ENCODE results near the gene ACACB.

The ACACB gene

GRCh38 chr12:109174468-109174867, 58.1 kb downstream of the ACACB start:
- DNase-seq (ENCODE audit: low spot score), result no peak

GRCh38 chr12:109178532-109178931, 62.1 kb downstream of the ACACB start:
- no peak for DNase-seq (ENCODE audit: low spot score)

- DNase-seq (ENCODE audit: low spot score), result no peak
These were observed 63.5 kb downstream of the ACACB start for GRCh38 chr12:109179927-109180326.

GRCh38 chr12:109182041-109182839, 65.9 kb downstream of the ACACB start:
- no peak for DNase-seq (ENCODE audit: low spot score)

GRCh38 chr12:109185441-109185840, 69.1 kb downstream of the ACACB start:
- no peak for DNase-seq (ENCODE audit: low spot score)

GRCh38 chr12:109186993-109187653, 70.7 kb downstream of the ACACB start:
- no peak for DNase-seq (ENCODE audit: low spot score)

- DNase-seq (ENCODE audit: low spot score), result no peak
These were observed 71.8 kb downstream of the ACACB start for GRCh38 chr12:109188108-109188712.

GRCh38 chr12:109189291-109189690, 72.9 kb downstream of the ACACB start:
- DNase-seq (ENCODE audit: low spot score), result no peak

GRCh38 chr12:109191621-109192250, 75.3 kb downstream of the ACACB start:
- no peak for DNase-seq (ENCODE audit: low spot score)

- no peak for DNase-seq (ENCODE audit: low spot score)
These were observed 76.0 kb downstream of the ACACB start for GRCh38 chr12:109192358-109192757.

- DNase-seq (ENCODE audit: low spot score), result no peak
These were observed 77.5 kb downstream of the ACACB start for GRCh38 chr12:109193896-109194295.

GRCh38 chr12:109196332-109196731, 79.9 kb downstream of the ACACB start:
- no peak for DNase-seq (ENCODE audit: low spot score)

GRCh38 chr12:109197327-109197726, 80.9 kb downstream of the ACACB start:
- DNase-seq (ENCODE audit: low spot score), result no peak

- no peak for DNase-seq (ENCODE audit: low spot score)
These were observed 82.9 kb downstream of the ACACB start for GRCh38 chr12:109199324-109199723.

GRCh38 chr12:109200825-109201495, 84.6 kb downstream of the ACACB start:
- no peak for DNase-seq (ENCODE audit: low spot score)

- no peak for DNase-seq (ENCODE audit: low spot score)
These were observed 85.1 kb downstream of the ACACB start for GRCh38 chr12:109201496-109201885.

GRCh38 chr12:109202770-109203169, 86.4 kb downstream of the ACACB start:
- DNase-seq (ENCODE audit: low spot score), result no peak

GRCh38 chr12:109203480-109203879, 87.1 kb downstream of the ACACB start:
- DNase-seq (ENCODE audit: low spot score), result no peak

GRCh38 chr12:109209082-109209481, 92.7 kb downstream of the ACACB start:
- no peak for DNase-seq (ENCODE audit: low spot score)

GRCh38 chr12:109212460-109213115, 96.2 kb downstream of the ACACB start:
- no peak for DNase-seq (ENCODE audit: low spot score)

GRCh38 chr12:109214131-109214530, 97.7 kb downstream of the ACACB start:
- DNase-seq (ENCODE audit: low spot score), result no peak

- no peak for DNase-seq (ENCODE audit: low spot score)
These were observed 102.6 kb downstream of the ACACB start for GRCh38 chr12:109218996-109219395.
